K562 (cell line): Measurements from ENCODE around the gene TTC39B.

Experiments used
- BRD4 ChIP-seq: fragments of 200-600 bp; sonication (generic); IDR thresholded peaks from 2 replicates; pipeline ENCODE4 v1.6.1; 2017; ENCODE audit warnings: inconsistent platforms
- CREB3 ChIP-seq: fragments of 450-650 bp; conservative IDR thresholded peaks from 2 replicates; pipeline ENCODE4 v1.6.1; 2016; ENCODE audit warnings: missing genetic modification characterization, low read depth, mild to moderate bottlenecking, missing compliant biosample characterization, moderate library complexity
- CTCF ChIP-seq, 3 experiments: IDR thresholded peaks in 2 of 3; conservative IDR thresholded peaks in 1 of 3; 2 replicates each; pipeline ENCODE4 v1.5.1; 2011 to 2012; ENCODE audit warnings: low read length in 3 of 3, mild to moderate bottlenecking in 3 of 3, control low read depth in 2 of 3, improper control_type of control experiment in 1 of 3, inconsistent platforms in 1 of 3, low read depth in 1 of 3, mixed read lengths in 1 of 3, moderate library complexity in 1 of 3; ENCODE audit not compliant: insufficient read depth in 2 of 3
- ELF4 ChIP-seq: fragments of 450-650 bp; formaldehyde crosslinking; IDR thresholded peaks from 2 replicates; pipeline ENCODE4 v1.4.0; 2022; ENCODE audit warnings: missing genetic modification characterization
- FOXJ2 ChIP-seq: fragments of 200-800 bp; sonication (Bioruptor generic); IDR thresholded peaks from 2 replicates; pipeline ENCODE4 v1.6.1; 2016; ENCODE audit warnings: missing genetic modification characterization, missing compliant biosample characterization
- JUNB ChIP-seq: fragments of 450-650 bp; formaldehyde crosslinking; conservative IDR thresholded peaks from 2 replicates; pipeline ENCODE4 v1.4.0; 2020; ENCODE audit warnings: mild to moderate bottlenecking
- KLF1 ChIP-seq: fragments of 450-650 bp; IDR thresholded peaks from 2 replicates; pipeline ENCODE4 v1.6.1; 2016; ENCODE audit warnings: missing genetic modification characterization, missing compliant biosample characterization
- PHB ChIP-seq: fragments of 250-450 bp; sonication (Bioruptor Pico); IDR thresholded peaks from 2 replicates; pipeline ENCODE4 v1.5.0; 2021
- POLR2A ChIP-seq: fragments of 450-650 bp; conservative IDR thresholded peaks from 2 replicates; pipeline ENCODE4 v1.6.1; 2016
- PYGO2 ChIP-seq: fragments of 450-650 bp; IDR thresholded peaks from 2 replicates; pipeline ENCODE4 v1.6.1; 2016; ENCODE audit warnings: mild to moderate bottlenecking, missing genetic modification characterization, moderate library complexity, missing compliant biosample characterization
- RCOR1 ChIP-seq, 2 experiments: IDR thresholded peaks; 2 replicates each; pipeline ENCODE4 v1.6.1; 2012; ENCODE audit warnings: low read depth in 2 of 2, low read length in 2 of 2, borderline replicate concordance in 1 of 2, improper control_type of control experiment in 1 of 2
- ZBTB11 ChIP-seq, 3 experiments: fragments of 200-800 bp in 1 of 3; fragments of 250-450 bp in 1 of 3; fragments of 450-650 bp in 1 of 3; sonication (Bioruptor Pico) in 1 of 3; sonication (Bioruptor generic) in 1 of 3; formaldehyde crosslinking in 1 of 3; IDR thresholded peaks; 2 replicates each; pipeline versions ENCODE4 v1.6.1 to v1.8.0; 2016 to 2022; ENCODE audit warnings: mild to moderate bottlenecking in 2 of 3, missing genetic modification characterization in 2 of 3, missing compliant biosample characterization in 1 of 3, moderate library complexity in 1 of 3
- ZBTB8A ChIP-seq: fragments of 450-650 bp; IDR thresholded peaks from 2 replicates; pipeline ENCODE4 v1.6.1; 2018; ENCODE audit warnings: mild to moderate bottlenecking, moderate library complexity; ENCODE audit not compliant: partially characterized antibody

GRCh38 chr9:15295761-15296405, 11.1 kb downstream of the TTC39B start:
- no peak for TF ChIP-seq CTCF (IDR thresholded peaks at IDR 0.05 in 2 of 3, conservative IDR thresholded peaks at IDR 0.05 in 1 of 3; ENCODE audit: insufficient read depth in 2 of 3, low read depth in 1 of 3, low read length in 3 of 3)
- no peak for TF ChIP-seq CREB3 (tag)
- TF ChIP-seq POLR2A, result no peak
- TF ChIP-seq ELF4, result no peak
- no peak for TF ChIP-seq RCOR1 (IDR thresholded peaks at IDR 0.05; ENCODE audit: borderline replicate concordance in 1 of 2, low read depth in 2 of 2, low read length in 2 of 2)
- TF ChIP-seq ZBTB8A, result no peak
- no peak for TF ChIP-seq ZBTB11 (CRISPR knock-in tag; IDR thresholded peaks at IDR 0.05)
- no peak for TF ChIP-seq KLF1 (tag)
- no peak for TF ChIP-seq JUNB (CRISPR knock-in tag)
- no peak for TF ChIP-seq BRD4
- peak; percentile 8; the same call in 1 of the 2 replicates for TF ChIP-seq PYGO2 (tag)
- no peak for TF ChIP-seq PHB (CRISPR knock-in tag)
- no peak for TF ChIP-seq FOXJ2
